C4-2B (cell line): ENCODE data around the gene CLIC1.

ENCODE experiments used
- CTCF ChIP-seq: fragments of 450-650 bp; conservative IDR thresholded peaks from 2 replicates; pipeline ENCODE4 v1.5.1; 2017; ENCODE audit warnings: mild to moderate bottlenecking
- ZFX ChIP-seq: fragments of 450-650 bp; IDR thresholded peaks from 2 replicates; pipeline ENCODE4 v1.6.1; 2017

GRCh38 chr6:31744422-31744821 is 8.1 kb upstream of the CLIC1 start:
- TF ChIP-seq CTCF (no peak), ZFX (no peak)
